GM19328 (cell line): ENCODE measurements around the gene WDR5.
"Not testable (repeated sequence)": the region's sequence is repeated elsewhere in the genome, so short reads cannot be mapped to it uniquely, and the experiment has no call there.

Experiments
- ATAC-seq: cut with Tn5 transposase; IDR thresholded peaks from one replicate; pipeline ENCODE4 v1.9.1; 2021; ENCODE audit warnings: mild to moderate bottlenecking, moderate library complexity; ENCODE audit not compliant: unreplicated experiment

The WDR5 gene

DNA sequence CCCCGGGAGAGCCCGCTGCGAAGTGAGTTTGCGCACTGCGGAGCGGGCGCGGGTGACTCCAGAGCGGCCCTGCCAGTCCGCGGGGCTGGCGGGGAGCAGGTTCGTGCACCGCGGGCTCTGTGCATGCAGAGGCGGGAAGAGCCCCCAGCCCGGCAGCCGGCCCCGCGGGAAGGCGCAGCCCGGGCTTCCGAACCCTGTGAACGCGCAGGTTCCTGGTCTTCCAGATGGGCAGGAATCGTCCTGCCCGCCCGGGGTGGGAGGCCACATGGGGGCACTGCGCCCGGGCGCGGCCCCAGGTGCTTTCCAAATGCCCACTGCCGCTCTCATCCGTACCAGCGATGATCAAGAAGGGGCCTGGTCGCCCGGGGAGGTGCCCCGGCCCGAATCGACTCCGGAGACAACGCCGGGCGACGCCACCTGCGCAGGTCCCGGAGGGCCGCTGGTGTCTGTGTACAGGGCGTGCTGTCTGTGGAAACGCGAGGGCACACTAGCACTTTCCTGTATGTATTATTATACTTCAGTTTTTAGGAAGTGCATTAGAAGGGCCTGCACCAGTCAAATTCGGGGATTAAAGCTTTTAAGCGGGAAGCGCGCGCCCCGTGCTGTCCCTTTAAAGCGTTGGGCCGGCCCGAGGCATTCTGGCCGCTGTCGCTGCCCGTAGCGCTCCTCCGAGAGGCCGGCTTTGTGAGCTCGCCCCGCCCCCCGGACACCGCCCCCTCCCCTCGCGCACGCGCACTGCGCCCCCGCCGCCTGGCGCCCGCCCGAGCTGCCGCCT is at the start of gene WDR5:
TSS of gene WDR5 (plus strand) at position 740 of the 775 bp plus-strand sequence. CDS start 3,796 bp downstream, outside the sequence.
- peak; percentile 47 for ATAC-seq

DNA sequence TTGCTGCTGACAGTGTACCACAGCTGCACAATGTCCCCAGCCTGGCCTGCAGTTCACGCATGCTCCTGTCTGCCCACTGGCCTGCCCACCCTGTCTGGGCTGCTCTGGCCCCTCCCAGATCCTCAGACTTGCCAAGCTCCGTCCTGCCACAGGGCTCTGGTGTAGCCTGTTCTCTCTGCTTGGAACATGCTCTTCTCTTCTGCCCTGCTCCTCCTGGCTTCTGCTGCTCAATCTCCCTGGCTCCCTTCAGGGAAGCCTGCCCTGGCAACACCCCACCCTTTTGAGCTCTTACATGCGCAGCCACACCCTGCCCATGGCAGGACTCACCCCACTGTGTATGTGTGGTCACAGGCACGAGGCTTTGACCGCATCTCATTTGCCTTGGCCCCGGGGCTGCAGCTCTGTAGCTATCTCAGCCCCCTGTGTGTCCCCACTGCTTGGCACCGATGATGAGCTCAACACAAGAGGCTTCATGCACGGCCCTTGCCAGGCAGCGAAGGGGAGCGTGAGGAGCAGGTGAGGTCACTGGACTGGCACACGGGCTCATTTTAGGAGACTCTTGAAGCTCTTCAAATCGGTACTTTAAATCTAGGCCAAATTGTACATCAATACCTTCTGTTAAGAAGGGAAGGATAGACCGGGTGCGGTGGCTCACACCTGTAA is 47.7 kb upstream of the WDR5 start:
- ATAC-seq = no peak

DNA sequence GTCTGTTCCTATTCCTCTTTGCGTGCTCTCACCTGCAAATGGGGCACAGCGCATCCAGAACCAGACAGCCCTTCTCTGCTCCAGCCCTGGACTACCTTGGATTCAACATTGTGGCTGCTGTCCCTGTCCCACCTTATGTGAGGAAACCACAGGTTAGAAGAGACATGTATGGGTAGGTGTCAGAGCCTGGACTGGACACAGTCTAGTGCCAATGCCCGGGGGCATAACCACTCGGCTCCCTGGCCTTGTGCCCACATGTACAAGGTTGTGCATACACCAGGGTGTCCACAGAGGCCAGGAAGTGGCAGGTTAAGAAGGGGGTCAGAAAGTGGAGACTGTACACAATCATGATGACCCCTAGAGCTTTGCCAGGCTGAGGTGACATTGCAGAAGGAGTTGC is 45.9 kb upstream of the WDR5 start:
- ATAC-seq = no peak

DNA sequence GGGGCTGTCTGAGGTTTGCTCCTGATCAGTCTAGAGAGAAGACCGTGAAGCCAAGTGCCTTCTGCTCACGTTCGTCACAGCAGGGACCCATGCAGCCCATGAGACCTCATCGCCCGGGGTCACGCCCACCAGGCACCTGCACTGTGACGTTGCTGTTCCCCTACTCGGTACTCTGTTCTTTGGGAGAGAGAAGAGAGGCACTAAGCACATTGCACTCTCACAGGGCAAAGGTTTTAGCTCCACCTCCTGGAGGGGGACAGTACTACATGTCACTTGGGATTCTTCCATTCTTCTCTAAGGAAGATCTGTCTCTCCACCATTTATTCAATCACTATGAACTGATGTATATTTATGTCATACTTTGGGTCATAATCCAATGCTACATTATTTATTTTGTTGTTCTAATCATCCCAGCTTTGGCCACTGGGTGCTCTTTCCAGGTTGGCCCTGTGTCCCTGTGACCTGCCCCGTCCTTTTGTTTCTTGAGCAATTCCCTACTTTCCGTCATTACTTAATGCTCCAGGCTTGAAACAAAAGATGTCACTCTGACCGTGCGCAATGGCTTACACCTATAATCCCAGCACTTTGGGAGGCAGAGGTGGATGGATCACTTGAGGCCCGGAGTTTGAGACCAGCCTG is 36.6 kb upstream of the WDR5 start:
- no peak for ATAC-seq

DNA sequence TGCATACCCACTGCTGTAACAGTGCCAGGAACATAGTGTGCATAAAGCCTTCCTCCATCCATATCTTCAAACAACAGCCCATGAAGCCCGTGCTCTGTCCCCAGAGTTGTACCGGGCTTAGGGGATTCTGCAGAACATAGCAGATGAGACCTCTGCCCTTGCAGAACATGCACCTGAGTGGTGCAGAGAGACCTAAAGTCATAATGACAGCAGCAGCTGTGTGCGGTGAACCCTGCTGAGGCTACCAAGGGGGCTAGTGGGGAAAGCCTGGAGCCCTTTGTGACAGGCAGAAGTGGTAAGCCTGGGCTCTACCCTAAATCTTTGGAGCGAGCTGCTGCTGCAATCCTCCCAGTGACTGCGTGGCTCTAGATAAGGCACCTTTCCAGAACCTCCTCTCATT is 35.8 kb upstream of the WDR5 start:
- no peak for ATAC-seq

DNA sequence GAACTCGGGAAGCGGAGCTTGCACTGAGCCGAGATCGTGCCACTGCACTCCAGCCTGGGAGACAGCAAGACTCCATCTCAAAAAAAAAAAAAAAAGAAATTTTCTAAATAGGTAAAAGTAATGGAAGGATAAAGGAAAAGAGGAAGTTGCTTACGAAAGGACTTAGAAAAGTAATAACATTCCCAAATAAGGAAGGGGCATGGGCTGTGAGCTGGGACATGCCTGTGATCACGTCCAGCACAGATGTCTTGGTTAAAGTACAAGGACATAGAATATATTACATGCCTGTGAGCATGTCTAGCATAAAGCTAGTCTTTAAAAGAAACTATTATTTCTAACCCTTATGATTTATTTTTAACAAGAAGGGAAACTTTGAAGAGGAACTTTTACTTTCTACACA is 34.7 kb upstream of the WDR5 start:
- not testable (repeated sequence) for ATAC-seq

DNA sequence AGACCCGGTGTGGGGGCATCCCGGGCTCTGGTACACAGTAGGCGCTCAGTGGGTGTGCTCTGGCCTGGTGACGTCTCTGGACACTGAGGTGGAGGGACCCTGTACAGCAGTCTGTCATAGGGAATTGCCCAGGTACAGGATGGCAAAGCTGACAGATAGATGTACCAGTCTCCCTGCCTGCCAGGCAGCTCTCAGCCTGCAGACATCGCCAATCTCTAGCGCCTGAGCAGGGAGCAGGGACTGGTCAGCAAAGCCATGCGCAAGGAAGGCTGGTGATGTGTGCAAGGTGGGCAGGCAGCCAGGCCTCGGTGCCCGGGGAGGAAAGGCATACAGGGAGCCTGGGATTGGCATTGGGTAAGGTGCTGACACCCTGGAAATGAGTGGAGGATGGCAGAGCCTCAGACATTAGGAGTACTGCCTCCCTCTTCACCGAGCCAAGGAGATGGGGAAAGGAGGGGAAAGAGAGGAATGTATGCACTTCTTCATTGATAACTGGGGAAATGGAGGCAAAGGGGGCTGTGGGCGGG is 34.2 kb upstream of the WDR5 start:
- no peak for ATAC-seq

DNA sequence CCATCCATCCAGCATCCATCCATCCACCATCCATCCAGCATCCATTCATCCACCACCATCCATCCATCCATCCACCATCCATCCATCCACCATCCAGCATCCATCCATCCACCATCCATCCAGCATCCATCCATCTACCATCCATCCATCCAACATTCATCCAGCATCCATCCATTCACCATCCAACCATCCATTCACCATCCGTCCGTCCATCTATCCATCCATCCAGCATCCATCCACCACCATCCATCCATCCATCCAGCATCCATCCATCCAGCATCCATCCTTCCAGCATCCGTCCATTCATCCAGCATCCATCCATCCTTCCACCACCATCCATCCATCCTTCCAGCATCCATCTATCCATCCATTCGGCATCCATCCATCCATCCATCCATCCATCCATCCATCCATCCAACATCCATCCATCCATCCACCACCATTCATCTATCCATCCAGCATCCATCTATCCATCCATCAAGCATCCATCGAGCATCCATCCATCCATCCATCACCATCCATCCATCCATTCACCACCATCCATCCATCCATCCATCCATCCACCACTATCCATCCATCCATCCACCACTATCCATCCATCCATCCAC is 32.4 kb upstream of the WDR5 start:
- ATAC-seq = no peak

DNA sequence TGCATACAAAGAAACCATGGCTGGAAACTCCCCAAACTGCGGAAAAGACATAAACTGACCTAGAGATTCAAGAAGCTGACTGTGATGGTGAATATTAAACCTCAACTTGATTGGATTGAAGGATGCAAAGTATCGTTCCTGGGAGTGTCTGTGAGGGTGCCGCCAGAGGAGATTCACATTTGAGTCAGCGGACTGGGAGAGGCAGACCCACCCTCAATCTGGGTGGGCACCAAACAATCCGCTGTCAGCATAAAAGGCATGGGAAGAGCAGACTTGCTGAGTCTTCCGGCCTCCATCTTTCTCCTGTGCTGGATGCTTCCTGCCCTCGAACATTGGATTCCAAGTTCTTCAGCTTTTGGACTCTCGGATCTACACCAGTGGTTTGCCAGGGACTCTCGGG is 24.8 kb upstream of the WDR5 start:
- no peak for ATAC-seq

DNA sequence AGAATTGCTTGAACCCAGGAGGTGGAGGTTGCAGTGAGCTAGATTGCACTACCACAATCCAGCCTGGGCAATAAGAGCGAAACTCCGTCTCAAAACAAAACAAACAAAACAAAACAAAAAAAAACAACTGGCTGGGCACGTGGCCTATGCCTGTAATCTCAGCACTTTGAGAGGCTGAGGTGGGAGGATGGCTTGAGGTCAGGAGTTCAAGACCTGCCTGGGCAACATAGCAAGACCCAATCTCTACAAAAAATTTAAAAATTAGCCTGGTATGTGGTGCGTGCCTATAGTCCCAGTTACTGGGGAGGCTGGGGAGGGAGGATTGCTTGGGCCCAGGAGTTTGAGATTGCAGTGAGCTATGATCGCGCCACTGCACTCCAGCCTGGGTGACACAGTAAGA is 23.3 kb upstream of the WDR5 start:
- no peak for ATAC-seq

DNA sequence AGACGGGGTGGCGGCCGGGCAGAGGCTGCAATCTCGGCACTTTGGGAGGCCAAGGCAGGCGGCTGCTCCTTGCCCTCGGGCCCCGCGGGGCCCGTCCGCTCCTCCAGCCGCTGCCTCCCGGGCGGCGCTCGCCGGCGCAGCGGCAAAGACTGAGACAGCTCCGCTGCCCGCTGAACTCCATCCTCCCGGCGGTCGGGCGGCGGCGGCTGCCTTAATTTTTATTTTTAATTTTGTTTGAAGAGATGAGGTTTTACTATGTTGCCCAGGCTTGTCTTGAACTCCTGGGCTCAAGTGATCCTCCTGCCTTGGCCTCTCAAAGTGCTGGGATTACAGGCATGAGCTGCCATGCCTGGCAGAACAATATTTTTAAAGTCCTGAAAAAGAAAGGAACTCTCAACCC is 16.9 kb upstream of the WDR5 start:
- ATAC-seq = not testable (repeated sequence)

DNA sequence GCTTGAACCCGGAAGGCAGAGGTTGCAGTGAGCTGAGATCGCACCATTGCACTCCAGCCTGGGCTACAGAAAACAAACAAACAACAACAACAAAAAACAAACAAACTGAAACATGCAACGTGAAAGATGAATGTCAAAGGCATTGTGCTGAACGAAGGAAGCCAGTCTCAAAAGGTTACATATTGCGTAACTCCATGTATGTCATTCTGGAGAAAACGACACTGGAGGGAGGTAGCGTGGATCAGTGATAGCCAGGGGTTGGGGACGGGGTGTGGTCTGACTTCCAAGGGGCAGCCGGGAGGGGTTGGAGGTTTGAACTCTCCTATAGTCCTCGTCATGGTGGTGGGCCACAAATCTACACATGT is 12.1 kb upstream of the WDR5 start:
- ATAC-seq = no peak

DNA sequence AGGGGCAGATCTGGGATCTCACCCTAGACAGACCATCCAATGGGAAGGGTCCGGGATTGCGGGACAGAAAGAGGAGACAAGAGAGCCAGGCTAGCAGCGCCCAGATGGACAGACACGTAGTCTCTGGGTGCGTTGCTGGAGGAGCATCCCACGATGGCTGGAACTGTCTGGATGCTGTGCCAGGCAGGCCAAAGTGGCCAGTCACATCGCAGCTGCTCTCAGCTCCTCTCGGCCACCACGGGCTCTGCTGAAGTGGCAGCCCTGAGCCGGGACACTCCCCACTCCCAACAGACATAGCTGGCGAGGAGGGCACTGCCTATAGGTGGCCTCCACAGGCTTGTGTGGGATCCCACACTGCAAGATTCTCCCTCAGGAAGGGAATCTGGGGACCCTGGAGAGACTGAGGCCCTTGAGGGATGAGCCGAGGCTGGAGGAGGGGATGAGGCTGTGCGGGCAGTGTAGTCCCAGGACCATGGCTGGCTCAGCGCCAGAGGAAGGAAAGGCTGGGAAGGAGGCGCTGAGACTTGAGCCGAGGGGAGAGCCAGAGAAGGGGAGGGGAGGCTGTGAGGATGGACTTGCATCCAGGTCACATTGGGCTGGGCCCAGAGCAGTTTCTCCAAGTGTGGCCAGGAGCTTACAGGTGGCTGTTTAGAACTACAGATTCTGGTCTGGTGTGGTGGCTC is 10.3 kb upstream of the WDR5 start:
- no peak for ATAC-seq

DNA sequence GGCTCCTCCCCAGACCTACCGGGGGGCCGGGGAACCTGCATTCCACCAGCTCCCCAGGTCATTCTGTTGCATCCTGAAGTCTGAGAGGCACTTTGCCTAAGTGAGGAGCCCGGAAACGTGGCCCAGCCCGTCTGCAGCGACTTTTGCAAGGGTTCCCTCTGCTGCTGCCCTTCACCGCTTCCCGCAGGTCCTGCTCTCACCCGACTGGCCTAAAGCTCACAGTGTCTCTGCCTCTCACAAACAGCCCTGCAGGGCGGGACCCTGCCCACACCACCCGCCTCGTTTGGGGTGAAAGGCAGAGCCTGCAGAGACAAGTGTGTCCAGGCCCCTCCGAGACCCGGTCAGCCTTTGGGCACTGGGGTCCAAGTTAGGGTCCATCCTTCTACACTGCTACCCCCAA is 9.5 kb upstream of the WDR5 start:
- no peak for ATAC-seq

DNA sequence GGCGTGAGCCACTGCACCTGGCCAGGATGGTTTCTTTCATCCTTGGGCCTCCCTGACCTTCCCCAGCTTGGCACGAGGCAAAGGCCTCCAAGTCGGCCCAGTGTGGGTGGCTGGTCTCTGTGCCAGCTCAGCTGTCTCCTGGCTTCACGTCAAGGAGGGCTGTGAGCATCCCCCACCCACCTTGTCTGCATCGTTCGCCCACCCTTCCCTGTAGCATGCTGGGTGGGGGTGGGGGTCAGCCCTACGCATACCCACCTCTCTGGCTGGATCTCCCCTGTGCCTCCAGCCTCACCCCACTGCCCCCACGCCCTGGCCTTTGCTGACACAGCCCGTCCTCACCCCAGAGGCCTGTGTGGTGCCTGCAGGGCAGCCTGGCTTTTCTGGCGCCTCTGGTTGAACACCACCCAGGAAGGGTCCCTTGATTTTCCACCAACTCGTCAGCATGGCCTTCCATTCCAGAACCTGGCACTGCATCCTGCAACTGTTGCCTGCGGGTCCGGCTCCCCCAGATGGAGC is 8.8 kb upstream of the WDR5 start:
- ATAC-seq = no peak

DNA sequence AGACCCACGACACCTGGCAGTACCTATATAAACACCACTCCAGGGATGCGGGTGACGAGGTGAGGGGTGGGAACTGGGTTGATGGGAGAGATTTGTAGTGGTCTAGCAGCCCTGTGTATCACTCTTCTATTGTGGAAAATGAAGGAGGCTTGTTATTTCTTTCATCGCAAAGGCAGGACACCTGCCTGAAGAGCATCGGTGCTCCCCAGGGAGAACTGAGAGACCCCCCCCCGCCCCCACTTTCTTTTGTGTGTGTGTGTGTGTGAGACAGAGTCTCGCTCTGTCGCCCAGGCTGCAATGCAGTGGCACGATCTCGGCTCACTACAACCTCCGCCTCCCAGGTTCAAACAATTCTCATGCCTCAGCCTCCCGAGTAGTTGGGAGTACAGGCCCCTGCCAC is 8.3 kb upstream of the WDR5 start:
- no peak for ATAC-seq

DNA sequence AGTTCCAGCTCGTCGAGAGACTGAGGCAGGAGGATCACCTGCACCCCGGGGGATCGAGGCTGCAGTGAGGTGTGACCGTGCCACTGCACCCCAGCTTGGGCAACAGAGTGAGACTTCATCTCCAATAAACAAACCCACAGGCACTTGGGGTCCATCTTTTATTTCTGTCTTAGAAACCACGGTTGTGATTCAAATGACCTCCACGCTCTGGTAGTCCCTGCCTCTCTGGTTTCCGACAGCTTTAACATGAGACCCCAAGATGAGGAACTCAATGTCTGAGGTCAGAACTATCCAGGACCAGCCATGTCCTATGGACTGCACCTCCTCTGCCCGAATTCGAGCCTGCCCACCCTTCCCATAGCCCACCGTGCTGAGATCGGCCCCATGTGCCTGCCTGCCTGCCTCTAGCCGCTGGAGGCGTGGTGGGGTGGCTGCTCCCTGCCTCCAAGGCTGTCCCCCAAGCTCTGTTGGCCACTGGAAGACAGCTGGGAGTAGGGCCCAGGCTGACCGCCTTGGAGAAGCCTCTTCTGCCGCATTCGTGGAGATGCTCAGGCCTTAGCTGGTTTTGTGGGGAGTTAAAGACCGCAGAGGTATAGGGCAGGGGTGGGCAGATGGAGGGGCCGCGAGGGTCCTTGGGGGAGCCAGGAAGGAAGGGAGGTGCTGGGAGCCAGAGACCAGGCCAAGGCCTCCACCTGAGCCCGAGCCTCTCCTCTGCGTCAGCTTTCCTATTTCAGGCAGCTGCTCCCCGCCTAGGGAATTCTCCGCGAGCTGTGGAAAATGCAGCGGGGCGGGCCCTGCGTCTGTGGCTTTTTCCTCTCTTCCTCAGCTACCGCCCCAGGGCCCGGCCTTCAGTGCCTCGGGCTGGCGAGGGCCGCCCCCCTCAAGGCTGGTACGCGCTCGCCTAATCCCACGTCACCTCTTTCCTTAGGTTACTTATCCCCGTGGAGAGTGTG is 6.9 kb upstream of the WDR5 start:
- no peak for ATAC-seq

DNA sequence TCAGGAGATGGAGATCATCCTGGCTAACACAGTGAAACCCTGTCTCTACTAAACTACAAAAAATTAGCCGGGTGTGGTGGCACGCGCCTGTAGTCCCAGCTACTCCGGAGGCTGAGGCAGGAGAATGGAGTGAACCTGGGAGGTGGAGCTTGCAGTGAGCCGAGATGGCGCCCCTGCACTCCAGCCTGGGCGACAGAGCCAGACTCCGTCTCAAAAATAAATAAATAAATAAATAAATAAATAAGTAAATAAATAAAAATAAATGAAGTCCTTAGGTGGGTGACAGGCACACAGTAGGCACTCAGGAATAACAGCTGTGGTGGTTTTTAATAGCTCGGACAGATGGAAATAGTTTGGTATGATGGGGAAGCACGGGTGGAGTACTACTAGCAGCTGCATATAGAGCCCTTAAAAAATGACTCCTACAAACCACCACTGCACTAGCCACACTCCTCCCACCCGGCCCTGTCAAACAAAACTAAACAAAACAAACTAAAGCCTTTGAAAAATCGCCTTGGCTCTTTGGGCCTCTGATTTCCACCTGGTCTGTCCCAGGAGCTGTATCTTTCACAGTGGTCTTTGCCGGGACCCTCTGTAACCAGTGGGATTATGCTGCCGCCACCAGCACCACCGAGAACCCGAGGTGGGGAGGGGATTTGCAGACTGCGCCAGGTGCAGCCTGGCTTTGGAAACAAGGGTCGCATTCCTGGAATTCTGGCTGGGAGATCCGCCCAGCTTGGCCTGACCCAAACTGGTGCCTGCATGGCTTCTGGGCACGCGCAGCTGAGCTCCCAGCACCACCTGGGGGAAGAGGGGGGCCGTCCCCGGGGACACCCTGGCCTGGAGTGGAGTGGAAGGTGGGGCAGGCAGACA is 5.1 kb upstream of the WDR5 start:
- ATAC-seq = no peak
